Measurements from ENCODE around the gene OR51E1.

DNA sequence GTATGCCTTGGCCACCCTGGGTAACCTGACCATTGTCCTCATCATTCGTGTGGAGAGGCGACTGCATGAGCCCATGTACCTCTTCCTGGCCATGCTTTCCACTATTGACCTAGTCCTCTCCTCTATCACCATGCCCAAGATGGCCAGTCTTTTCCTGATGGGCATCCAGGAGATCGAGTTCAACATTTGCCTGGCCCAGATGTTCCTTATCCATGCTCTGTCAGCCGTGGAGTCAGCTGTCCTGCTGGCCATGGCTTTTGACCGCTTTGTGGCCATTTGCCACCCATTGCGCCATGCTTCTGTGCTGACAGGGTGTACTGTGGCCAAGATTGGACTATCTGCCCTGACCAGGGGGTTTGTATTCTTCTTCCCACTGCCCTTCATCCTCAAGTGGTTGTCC lies 3.9 kb upstream of the OR51E1 start:
- TF ChIP-seq, protein P1, sequence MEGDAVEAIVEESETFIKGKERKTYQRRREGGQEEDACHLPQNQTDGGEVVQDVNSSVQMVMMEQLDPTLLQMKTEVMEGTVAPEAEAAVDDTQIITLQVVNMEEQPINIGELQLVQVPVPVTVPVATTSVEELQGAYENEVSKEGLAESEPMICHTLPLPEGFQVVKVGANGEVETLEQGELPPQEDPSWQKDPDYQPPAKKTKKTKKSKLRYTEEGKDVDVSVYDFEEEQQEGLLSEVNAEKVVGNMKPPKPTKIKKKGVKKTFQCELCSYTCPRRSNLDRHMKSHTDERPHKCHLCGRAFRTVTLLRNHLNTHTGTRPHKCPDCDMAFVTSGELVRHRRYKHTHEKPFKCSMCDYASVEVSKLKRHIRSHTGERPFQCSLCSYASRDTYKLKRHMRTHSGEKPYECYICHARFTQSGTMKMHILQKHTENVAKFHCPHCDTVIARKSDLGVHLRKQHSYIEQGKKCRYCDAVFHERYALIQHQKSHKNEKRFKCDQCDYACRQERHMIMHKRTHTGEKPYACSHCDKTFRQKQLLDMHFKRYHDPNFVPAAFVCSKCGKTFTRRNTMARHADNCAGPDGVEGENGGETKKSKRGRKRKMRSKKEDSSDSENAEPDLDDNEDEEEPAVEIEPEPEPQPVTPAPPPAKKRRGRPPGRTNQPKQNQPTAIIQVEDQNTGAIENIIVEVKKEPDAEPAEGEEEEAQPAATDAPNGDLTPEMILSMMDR (IDR thresholded peaks at IDR 0.05), result no peak
- TF ChIP-seq POLR2A (IDR thresholded peaks at IDR 0.05), result no peak
